GM18505 (cell line): ENCODE results near the gene GABRR2.
"Not testable (repeated sequence)": the region's sequence is repeated elsewhere in the genome, so short reads cannot be mapped to it uniquely, and the experiment has no call there.

Experiments
- ATAC-seq: cut with Tn5 transposase; IDR thresholded peaks from one replicate; pipeline ENCODE4 v1.9.1; 2021; ENCODE audit not compliant: unreplicated experiment
- POLR2A ChIP-seq: IDR thresholded peaks from 4 replicates; pipeline ENCODE4 v1.6.1; 2011; ENCODE audit warnings: borderline replicate concordance; ENCODE audit not compliant: insufficient read depth, insufficient read length; ENCODE audit errors: extremely low read depth

GABRR2 gene

DNA sequence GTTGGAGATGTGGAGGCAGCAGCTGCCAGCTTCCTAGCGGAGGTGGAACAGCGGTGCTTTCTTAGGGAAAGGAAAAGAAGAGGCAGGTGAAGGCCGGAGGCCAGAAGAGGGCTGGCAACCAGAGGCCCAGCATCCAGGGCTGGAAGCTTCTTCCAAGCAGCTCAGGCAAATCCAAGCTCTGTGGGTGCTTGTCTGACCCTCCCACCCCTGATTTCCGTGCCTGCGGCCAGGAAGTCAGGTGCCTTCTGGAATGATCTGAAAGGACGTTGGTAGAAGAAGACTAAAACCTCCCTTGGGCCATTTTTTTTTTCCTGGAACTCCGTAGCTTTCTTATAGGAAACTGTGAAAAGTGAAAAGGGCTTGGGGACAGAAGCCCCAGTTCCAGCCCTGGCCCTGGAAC, 64.9 kb downstream of the GABRR2 start:
- no peak for TF ChIP-seq POLR2A
- ATAC-seq = no peak

GRCh38 chr6:89244241-89244985, 70.7 kb downstream of the GABRR2 start:
- ATAC-seq = no peak
- TF ChIP-seq POLR2A = no peak

DNA sequence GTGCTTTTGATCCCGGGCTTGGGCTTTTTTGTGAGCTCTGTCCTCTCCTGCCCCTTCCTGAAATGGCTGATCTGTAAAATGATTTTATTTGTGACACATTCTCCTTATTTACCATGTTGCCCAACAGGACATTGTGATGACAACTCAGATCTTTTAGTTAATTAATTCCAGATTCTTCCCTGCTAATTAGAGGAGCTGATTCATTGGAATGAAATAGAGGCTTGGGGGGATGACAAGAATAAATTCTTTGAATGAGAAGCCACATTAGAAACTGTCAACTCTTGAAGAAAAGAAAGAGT, 71.8 kb downstream of the GABRR2 start:
- no peak for TF ChIP-seq POLR2A
- no peak for ATAC-seq

- ATAC-seq = no peak
- TF ChIP-seq POLR2A = no peak
Observed at GRCh38 chr6:89242574-89243330, 72.3 kb downstream of the GABRR2 start.

DNA sequence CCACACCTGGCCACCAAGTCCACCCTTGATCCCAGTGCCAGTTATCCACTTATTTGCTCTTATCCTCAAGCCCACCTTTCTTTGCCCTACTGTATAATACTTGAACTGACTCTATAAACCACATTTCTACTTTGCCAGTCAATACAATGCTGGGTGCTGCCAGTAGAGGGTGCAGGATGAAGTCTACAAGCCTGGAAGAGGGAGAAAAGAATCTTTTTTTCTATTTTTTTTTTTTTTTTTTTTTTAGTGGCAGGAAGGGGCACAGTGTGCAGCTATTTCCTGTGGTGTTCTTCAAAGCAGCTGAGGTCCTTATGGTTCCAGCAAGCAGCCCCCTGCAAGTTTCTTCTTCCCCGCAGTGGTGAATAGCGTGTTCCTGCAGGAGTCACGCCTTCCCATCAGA, 75.8 kb downstream of the GABRR2 start:
- no peak for ATAC-seq
- TF ChIP-seq POLR2A = no peak

DNA sequence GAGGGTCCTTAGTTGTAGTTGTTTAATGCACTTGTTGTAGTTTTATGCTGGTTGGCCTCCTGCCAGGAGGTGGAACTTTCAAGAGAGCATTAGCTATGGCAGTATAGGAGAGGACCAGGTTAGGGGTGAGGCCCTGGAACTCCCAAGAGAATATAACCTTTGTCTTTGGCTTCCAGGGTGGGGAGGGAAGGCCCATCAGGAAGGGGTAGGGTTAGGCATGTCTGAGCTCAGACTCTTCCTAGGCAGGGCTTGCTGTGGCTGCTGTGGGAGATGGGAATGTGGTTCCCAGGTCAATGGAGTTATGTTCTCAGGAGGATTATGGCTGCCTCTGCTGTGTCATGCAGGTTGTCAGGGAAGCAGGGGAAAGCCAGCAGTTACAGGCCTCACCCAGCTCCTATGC, 77.9 kb downstream of the GABRR2 start:
- ATAC-seq = no peak
- no peak for TF ChIP-seq POLR2A

GRCh38 chr6:89233605-89234004, 81.5 kb downstream of the GABRR2 start:
- not testable (repeated sequence) for ATAC-seq

- ATAC-seq = no peak
- TF ChIP-seq POLR2A = no peak
Observed at GRCh38 chr6:89222712-89223039, 92.4 kb downstream of the GABRR2 start.

- no peak for TF ChIP-seq POLR2A
- ATAC-seq = no peak
Observed at GRCh38 chr6:89221971-89222711, 93.0 kb downstream of the GABRR2 start.

- no peak for ATAC-seq
- TF ChIP-seq POLR2A = no peak
Observed at GRCh38 chr6:89221129-89221528, 94.0 kb downstream of the GABRR2 start.

DNA sequence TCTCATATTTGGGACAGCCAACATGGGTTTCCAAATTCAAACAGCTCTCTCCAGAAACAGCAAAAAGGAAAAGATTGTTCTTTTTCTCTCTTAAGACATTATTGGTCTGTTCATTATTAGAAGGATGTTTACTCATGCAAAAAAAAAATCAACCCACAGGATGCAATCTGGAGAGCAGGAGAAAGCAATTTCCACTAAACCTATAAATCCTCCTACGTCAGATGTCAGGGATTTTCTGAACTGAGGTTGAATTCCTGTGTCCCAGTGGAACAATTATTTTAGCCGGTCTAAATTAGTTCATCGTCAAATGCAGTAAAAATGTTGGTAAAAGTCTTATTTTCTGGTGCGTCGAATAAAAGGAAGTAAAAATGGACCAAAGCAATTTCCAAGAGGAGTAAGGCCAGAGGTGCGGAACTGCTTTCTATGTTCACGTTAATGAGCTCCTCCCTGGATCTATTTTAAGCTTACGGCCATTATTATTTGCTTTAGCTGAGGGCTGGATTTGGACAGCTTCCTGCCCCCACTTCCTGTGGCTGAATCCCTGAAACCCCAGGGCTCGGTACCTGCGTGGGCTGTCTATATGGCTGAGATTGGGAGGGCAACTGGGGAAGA, 97.7 kb downstream of the GABRR2 start, which contains the start of gene GABRR1:
Gene GABRR1, minus strand, starts transcription at position 60 of the 612 bp plus-strand sequence. Its CDS starts 36 bp downstream, at position 24.
- TF ChIP-seq POLR2A = no peak
- no peak for ATAC-seq

DNA sequence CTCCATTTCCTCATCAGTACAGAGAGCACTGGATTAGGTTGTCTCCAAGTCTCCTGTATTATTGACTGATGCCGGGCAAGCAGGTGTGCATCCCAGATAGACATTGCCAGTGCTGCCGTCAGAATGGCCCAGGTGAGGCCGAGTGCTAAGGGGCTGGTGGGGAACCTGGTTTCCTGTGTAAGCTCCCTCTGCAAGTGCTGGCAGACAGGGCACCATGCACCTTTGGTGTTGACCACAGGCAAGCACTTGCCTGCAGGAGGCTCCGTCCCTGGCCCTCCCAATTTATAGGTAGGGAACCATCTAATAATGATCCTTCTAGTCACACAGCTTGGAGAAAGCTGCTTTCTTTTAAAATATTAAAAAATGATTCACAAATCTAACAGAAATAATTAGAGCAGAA, 98.7 kb downstream of the GABRR2 start:
- no peak for ATAC-seq
- TF ChIP-seq POLR2A = no peak

DNA sequence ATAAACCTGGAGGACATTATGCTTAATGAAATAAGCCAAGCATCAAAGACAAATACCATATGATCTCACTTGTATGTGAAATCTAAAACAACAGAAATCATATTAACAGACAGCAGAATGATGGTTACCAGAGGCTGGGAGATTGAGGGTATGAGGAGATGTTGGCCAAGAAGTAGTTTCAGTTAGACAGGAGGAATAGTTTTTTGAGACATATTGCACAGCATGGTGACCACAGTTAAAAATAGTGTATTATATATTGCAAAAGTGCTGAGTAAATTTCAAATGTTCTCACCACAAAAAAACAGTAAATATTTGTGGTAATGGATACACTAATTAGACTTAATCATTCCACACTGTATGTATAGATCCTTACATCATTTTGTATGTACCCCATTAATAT, 99.7 kb downstream of the GABRR2 start:
- ATAC-seq = no peak
- TF ChIP-seq POLR2A = no peak
